ENCODE results near the gene ELAC1.
"Not testable (repeated sequence)": the region's sequence is repeated elsewhere in the genome, so short reads cannot be mapped to it uniquely, and the experiment has no call there.

The ELAC1 gene

DNA sequence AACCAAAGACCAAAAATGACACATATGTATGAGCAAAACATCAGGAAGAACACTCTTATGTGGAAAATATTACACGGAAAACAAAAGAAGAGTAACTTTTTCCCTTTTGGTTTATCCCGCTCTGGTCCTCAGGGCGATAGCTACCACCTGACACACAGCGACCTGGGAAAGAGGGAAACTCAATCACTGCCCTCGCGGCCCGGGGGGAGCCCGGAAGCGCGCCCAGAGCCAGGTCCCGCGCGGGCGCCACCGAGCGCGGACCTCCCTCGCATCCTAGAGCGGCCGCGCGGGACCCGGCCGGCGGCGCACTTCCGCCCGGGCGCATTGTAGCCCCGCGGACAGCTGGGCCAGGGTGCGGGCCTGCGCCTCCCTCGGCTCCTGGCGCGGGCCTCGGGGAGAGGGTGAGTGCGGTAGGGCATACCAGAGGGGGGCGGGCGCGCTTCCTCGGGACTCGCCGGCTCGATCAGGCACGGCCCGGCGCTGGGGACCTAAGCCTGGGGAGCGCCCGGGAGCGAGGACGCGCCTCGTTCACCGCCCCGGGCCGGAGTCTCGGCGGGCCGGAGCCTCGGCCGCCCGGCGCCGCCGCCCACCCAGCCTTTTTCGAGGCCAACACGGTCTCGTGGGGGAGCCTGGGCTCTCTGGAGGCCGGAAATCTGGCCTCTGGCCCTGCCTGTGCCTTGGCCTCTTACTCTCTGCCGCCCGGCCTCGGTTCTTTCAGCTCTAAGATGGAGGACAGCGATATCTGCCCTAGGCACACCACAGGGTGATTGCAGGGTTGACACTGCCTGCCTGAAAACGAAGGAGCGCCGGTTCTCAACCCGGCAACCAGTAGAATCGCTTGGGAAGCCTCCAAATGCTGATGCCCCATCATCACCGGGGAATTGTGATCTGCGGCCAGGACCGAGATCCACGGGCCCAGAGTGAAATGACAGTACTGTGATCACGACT, at the start of gene ELAC1:
TSS of gene ELAC1 (plus strand) at position 327 of the 948 bp plus-strand sequence. CDS start 6,365 bp downstream, outside the sequence.
- DNase-seq: peak; percentile 71

DNA sequence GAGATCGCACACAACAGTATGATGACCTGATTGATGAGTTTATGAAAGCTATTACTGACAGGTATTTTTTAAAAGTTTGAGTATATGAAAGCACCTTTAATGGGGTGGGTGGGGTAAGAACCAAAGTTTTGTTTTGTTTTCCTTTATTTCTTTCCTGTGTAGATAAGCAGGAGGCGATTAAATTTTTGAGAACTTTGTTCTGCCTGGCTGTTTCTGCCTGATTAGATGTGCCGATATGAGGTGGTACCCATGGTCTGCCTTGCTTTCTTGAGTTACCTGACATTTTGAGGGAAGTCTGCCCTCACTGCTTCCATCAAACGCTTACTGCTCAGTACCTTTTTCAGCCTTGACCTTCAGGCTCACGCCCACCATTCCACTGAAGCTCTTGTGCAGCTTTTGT, 49.7 kb upstream of the ELAC1 start:
- DNase-seq: no peak

DNA sequence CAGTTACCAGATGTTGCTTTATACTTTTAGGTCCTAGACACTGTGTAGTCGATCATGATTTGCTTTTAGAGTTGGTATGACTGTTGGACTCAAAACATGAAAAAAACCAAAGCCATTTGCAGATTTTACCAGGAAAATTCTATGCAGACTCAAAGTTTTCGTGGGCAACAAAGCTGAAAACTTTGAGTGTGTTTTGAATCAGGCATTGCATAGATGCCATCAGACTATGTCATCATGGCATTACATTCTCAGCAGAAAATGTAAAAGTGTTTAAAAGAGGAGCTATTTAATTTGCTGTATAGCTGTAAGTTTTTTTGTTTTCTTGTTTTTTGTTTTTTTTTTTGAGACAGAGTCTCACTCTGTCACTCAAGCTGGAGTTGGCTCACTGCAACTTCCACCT, 43.5 kb upstream of the ELAC1 start:
- DNase-seq: no peak

DNA sequence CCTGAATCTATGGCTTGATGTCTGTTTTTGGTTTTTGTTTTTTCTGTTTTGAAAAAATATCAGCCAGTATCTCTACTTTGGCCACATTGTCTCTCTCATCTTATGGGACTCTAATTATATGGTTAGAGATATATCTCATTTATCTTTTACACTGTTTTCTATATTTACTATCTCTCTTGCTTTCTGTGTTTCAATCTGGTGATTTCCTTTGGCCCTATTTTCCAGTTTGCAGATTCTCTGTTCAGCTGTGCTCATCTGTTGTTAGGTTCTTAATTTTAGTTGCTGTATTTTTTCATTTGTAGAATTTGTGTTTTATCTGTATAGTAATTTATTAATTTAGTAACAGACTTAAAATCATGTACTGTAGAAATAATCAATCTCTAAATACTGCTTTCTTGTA, 41.3 kb upstream of the ELAC1 start:
- DNase-seq: no peak

DNA sequence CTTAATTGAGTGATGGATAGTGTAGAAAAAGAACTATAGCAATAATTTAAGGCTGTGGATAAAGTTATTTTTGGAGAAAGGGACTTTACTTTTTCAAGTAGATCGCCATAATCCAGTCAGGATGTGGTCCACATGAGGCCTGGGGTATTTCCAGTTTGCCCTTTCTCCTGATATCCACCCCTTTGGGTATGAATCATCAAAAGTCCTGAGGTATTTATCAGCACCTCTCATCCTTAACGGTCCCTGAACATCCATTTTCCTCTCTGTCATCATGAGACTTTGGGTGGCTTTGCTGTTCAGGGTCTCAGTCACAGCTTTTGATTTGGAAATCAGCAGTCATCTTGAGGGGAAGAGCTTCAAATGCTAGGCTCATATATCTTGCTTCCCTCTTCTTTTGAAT, 39.3 kb upstream of the ELAC1 start:
- no peak for DNase-seq

GRCh38 chr18:50933684-50934083, 34.2 kb upstream of the ELAC1 start:
- DNase-seq: no peak

GRCh38 chr18:50934545-50935211, 33.2 kb upstream of the ELAC1 start:
- no peak for DNase-seq

GRCh38 chr18:50935493-50936191, 32.2 kb upstream of the ELAC1 start:
- DNase-seq: no peak

DNA sequence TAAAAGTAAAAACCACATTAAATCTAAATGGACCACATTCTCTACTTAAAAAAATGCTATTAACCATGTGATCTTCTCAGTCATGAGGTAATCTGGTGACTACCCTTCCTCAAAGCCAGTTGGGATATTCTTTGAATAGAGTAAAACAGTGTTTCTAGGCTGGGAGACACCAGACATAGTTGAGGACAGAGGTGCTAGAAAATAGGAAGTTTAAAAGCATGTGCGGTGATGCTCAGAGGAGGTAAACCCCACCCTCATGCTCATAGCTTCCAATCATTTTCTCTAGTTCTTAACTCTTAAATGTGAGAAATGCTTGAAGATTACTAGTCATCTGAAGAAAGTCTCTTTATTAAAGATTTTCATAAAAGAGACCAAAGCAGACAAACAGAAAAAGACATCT, 30.7 kb upstream of the ELAC1 start:
- DNase-seq: no peak

DNA sequence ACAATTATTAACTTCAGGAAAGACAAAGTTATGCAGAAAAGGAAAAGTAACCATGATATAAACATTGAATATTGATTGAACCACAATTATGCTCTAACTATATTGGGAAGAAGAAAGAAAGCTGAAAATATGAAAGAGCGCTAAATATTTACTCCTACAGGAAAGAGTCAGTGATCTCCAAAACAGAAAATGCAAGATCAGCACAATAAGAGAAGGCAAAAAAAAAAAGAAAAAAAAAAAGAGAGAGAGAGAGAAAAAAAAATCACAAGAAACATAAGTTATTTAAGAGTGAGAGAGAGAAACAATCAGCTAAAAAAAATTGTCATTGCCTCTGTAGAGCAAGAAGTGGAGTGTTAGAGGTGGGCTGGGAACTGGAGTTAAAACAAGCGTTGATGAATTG, 28.9 kb upstream of the ELAC1 start:
- DNase-seq: no peak

- DNase-seq: no peak
Measured at GRCh38 chr18:50944245-50944932, 23.5 kb upstream of the ELAC1 start.

DNA sequence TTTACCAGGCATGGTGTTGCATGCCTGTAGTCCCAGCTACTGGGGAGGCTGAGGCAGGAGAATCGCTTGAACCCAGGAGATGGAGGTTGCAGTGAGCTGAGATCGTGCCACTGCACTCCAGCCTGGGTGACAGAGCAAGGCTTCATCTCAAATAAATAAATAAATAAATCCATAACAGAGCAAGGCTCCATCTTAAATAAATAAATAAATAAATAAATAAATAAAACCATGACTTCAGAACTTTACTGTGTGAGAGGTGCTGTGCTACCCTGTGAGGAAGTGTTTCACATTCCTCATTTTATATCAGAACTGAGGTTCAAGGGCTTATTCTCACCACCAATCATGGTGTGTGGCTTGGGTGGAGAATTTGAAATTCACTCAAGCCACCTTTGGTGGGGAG, 21.9 kb upstream of the ELAC1 start:
- DNase-seq: not testable (repeated sequence)

DNA sequence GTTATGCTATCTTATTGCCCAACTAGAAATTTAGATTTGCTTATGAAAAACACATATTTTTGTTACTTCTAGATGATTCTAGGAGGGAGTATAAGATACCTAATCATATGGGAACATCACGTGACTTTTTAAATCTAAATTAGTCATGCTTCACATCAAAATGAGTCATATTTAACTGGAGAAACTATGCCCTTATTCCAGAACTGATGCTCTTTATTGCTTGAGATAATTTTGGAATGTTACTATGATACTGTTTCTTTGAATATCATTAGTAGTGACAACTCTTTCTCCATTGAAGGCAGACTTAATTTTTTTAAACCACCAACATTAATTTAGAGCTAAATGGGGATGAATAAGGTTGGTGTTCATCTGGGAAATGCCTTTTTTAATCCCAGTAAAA, 19.9 kb upstream of the ELAC1 start:
- DNase-seq: no peak

DNA sequence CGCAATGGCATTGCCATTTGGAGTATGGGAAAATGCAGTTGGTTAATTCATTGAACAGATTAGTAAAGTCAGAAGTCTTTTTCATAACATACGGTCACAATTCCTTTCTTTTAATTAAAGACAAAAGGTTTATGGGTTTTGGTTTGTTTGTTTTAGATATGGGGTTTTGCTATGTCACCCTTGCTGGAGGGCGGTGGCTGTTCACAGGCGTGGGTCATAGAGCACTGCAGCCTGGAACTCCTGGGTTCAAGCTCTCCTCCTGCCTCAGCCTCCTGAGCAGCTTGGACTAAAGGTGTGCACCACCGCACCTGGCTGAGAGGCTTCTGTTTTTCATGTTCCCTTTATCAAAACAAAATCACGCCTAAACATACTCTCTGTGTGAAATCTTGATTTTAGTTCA, 18.7 kb upstream of the ELAC1 start:
- no peak for DNase-seq

DNA sequence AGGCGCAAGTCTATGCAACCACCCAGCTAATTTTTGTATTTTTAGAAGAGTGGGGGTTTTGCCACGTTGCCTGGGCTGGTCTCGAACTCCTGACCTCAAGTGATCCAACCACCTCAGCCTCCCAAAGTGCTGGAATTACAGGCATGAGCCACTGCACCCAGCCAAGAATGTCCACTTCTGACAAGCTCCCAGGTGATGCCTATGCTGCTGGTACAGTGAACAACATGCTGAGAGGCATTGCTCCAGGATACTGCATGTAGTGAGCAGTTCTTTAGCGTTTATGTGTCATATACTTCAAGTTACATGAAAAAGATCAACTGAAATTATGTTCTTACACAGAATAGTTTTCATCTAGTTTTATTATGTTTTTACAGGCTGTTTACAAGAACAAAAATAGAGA, 17.2 kb upstream of the ELAC1 start:
- DNase-seq: no peak

GRCh38 chr18:50953822-50954221, 14.0 kb upstream of the ELAC1 start:
- DNase-seq: no peak

GRCh38 chr18:50955253-50955652, 12.6 kb upstream of the ELAC1 start:
- no peak for DNase-seq

- DNase-seq: no peak
Measured at GRCh38 chr18:50956116-50956515, 11.7 kb upstream of the ELAC1 start.

DNA sequence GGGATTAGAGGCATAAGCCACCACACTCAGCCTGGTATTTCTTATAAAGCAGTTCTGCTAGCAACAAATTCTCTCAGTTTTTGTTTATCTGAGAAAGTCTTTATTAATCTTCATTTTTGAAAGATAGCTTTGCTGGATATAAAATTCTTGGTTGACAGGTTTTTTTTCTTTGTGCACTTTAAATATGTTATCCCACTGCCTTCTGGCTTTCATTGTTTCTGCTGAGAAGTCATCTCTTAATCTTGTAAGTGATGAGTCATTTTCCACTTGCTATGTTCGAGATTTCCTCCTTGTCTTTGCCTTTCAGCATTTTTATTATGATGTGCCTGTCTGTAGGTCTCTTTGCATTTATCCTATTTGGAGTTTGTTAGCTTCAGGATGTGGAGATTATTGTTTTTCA, 5.9 kb upstream of the ELAC1 start:
- DNase-seq: no peak

DNA sequence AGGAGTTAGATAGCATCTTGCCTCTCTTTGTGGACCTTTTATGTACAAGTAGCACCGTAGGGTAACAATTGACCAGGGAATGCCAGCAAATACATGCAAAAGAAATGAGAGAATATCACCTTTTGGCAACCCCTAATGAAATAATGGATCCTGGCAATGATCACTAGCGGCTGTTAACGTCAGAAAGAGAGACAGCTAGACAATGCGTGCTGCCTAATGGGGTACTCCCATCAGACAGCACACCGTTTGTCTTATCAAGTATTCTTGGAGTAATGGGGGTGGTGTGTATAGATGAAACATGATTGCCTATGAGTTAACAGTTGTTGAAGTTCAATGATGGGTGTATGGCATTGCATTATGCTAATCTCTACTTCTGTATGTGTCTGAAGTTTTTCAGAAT, 1.6 kb downstream of the ELAC1 start:
- no peak for DNase-seq

- DNase-seq: no peak
Measured at GRCh38 chr18:50970006-50970405, 2.2 kb downstream of the ELAC1 start.

GRCh38 chr18:50972404-50972803, 4.6 kb downstream of the ELAC1 start:
- DNase-seq: not testable (repeated sequence)

All from CD4-positive, alpha-beta T cell treated with Interleukin-21 for 1 hour (primary cell).